Caki2 (cell line): Measurements from ENCODE around the gene VPS9D1. TPM values are rescaled to one million over a fixed set of nuclear protein-coding genes. Genes with fewer than 3 reads are reported as not detected.

Experiments
- total RNA-seq: library from RNA; depleted of rRNA; stranded (reverse); fragments of >200 nt; shearing (Covaris generic); gene quantifications from 2 replicates; pipeline ENCODE4 v1.2.3, GENCODE V29; 2014; ENCODE audit warnings: low replicate concordance; rRNA removed

VPS9D1 gene
- total RNA-seq, 1 experiment from 2014 or later = 13.5 TPM

Other genes with a start within 250 kb of the VPS9D1 start
- gene ANKRD11, start 230.3 kb downstream of the VPS9D1 start, total RNA-seq = 48.0 and 56.3 TPM in 2 replicates
- 58.6 and 65.0 TPM in 2 replicates for gene SPG7, start 212.5 kb downstream of the VPS9D1 start, total RNA-seq
- gene RPL13, start 160.2 kb downstream of the VPS9D1 start, total RNA-seq = 4,469 and 5,108 TPM in 2 replicates
- 9.4 and 15.9 TPM in 2 replicates for gene CPNE7, start 145.1 kb downstream of the VPS9D1 start, total RNA-seq
- not detected in 2 replicates for gene DPEP1, start 107.3 kb downstream of the VPS9D1 start, total RNA-seq
- 159 and 214 TPM in 2 replicates for gene CHMP1A, start 63.2 kb downstream of the VPS9D1 start, total RNA-seq
- 13.8 and 21.9 TPM in 2 replicates for gene SPATA33, start 63.1 kb downstream of the VPS9D1 start, total RNA-seq
- gene CDK10, start 34.2 kb downstream of the VPS9D1 start, total RNA-seq = 48.7 and 65.2 TPM in 2 replicates
- 26.2 and 37.4 TPM in 2 replicates for gene SPATA2L, start 19.2 kb downstream of the VPS9D1 start, total RNA-seq
- 7.6 and 12.9 TPM in 2 replicates for gene ZNF276, start 639 bp upstream of the VPS9D1 start, total RNA-seq
- gene FANCA, start 95.7 kb upstream of the VPS9D1 start, total RNA-seq = 33.5 and 36.8 TPM in 2 replicates
- gene SPIRE2, start 107.6 kb upstream of the VPS9D1 start, total RNA-seq = 6.0 and 13.1 TPM in 2 replicates
- 141 and 237 TPM in 2 replicates for gene TCF25, start 152.7 kb upstream of the VPS9D1 start, total RNA-seq
- 12.3 and 13.4 TPM in 2 replicates for gene MC1R, start 198.0 kb upstream of the VPS9D1 start, total RNA-seq
- 116 and 131 TPM in 2 replicates for gene TUBB3, start 202.4 kb upstream of the VPS9D1 start, total RNA-seq
- 91.8 and 94.0 TPM in 2 replicates for gene DEF8, start 227.9 kb upstream of the VPS9D1 start, total RNA-seq